Measurements from ENCODE around the gene SSR3.

DNA sequence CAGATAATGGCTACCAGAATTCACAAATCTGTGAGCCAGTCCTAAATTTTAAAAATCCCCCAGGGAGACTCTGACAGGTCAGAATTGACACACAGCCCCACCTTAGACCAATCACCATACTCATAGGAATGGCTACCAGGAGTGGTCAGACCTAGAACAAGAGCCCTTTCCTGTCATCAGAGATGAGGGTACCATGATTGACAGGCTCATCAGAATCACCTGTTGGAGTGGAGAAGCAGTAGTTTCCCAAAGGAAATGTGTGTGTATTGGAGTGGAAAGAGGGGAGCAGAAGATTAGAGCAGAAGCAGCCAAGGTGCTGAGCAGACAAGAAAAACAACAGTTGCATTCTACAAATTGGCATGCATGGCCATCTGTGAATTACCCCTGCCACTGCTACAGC lies 27.0 kb upstream of the SSR3 start:
- TF ChIP-seq POLR2AphosphoS5 (IDR thresholded peaks at IDR 0.05; ENCODE audit: low read depth, low read length) (no peak), SIN3A (IDR thresholded peaks at IDR 0.05; ENCODE audit: borderline replicate concordance, insufficient read depth, low read length) (no peak), TAF1 (IDR thresholded peaks at IDR 0.05; ENCODE audit: borderline replicate concordance, insufficient read depth, low read length) (no peak)
- TF ChIP-seq, protein P1, sequence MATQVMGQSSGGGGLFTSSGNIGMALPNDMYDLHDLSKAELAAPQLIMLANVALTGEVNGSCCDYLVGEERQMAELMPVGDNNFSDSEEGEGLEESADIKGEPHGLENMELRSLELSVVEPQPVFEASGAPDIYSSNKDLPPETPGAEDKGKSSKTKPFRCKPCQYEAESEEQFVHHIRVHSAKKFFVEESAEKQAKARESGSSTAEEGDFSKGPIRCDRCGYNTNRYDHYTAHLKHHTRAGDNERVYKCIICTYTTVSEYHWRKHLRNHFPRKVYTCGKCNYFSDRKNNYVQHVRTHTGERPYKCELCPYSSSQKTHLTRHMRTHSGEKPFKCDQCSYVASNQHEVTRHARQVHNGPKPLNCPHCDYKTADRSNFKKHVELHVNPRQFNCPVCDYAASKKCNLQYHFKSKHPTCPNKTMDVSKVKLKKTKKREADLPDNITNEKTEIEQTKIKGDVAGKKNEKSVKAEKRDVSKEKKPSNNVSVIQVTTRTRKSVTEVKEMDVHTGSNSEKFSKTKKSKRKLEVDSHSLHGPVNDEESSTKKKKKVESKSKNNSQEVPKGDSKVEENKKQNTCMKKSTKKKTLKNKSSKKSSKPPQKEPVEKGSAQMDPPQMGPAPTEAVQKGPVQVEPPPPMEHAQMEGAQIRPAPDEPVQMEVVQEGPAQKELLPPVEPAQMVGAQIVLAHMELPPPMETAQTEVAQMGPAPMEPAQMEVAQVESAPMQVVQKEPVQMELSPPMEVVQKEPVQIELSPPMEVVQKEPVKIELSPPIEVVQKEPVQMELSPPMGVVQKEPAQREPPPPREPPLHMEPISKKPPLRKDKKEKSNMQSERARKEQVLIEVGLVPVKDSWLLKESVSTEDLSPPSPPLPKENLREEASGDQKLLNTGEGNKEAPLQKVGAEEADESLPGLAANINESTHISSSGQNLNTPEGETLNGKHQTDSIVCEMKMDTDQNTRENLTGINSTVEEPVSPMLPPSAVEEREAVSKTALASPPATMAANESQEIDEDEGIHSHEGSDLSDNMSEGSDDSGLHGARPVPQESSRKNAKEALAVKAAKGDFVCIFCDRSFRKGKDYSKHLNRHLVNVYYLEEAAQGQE (IDR thresholded peaks at IDR 0.05; ENCODE audit: insufficient read depth in 1 of 2, low read depth in 2 of 2, low read length in 2 of 2) = no peak
